Choroid plexus epithelial cell (primary cell): Measurements from ENCODE around the gene FLVCR1.
"Not testable (repeated sequence)": the region's sequence is repeated elsewhere in the genome, so short reads cannot be mapped to it uniquely, and the experiment has no call there.

Source experiments
- DNase-seq: peaks from one replicate; pipeline ENCODE4 v3.0.0-alpha.2; 2010; ENCODE audit warnings: low read depth
- H3K4me3 ChIP-seq: 2 replicates; pipeline ENCODE4 v1.5.1; 2011; ENCODE audit warnings: low read depth, mild to moderate bottlenecking, control low read depth, low read length, moderate library complexity
- CTCF ChIP-seq: conservative IDR thresholded peaks from 2 replicates; pipeline ENCODE4 v1.5.1; 2011; ENCODE audit warnings: low read depth, mild to moderate bottlenecking, control low read depth, inconsistent platforms, low read length, moderate library complexity

Gene FLVCR1

GRCh38 chr1:212879947-212880690, 22.0 kb downstream of the FLVCR1 start:
- TF ChIP-seq CTCF = no peak
- no peak for DNase-seq
- no peak overlapping the region for H3K4me3 ChIP-seq

GRCh38 chr1:212884592-212884991, 26.5 kb downstream of the FLVCR1 start:
- no peak for DNase-seq
- TF ChIP-seq CTCF = no peak
- H3K4me3 ChIP-seq = no peak overlapping the region

- no peak overlapping the region for H3K4me3 ChIP-seq
- no peak for DNase-seq
- no peak for TF ChIP-seq CTCF
Measured at GRCh38 chr1:212892108-212892507, 34.0 kb downstream of the FLVCR1 start.

- no peak for DNase-seq
- no peak for TF ChIP-seq CTCF
- H3K4me3 ChIP-seq = no peak overlapping the region
Measured at GRCh38 chr1:212899845-212900244, 41.8 kb downstream of the FLVCR1 start.

- TF ChIP-seq CTCF = no peak
- DNase-seq = no peak
- no peak overlapping the region for H3K4me3 ChIP-seq
Measured at GRCh38 chr1:212901290-212901689, 43.2 kb downstream of the FLVCR1 start.

- DNase-seq = no peak
- no peak for TF ChIP-seq CTCF
- H3K4me3 ChIP-seq = no peak overlapping the region
Measured at GRCh38 chr1:212902054-212902453, 44.0 kb downstream of the FLVCR1 start.

GRCh38 chr1:212903664-212904063, 45.6 kb downstream of the FLVCR1 start:
- no peak for TF ChIP-seq CTCF
- no peak overlapping the region for H3K4me3 ChIP-seq
- no peak for DNase-seq

- H3K4me3 ChIP-seq, DNase-seq: not testable (repeated sequence)
Measured at GRCh38 chr1:212908071-212908470, 50.0 kb downstream of the FLVCR1 start.
